ELR (cell line): Measurements from ENCODE around the gene EEFSEC.

Source experiments
- DNase-seq: peaks from one replicate; pipeline ENCODE4 v3.0.0-alpha.2; 2015; ENCODE audit warnings: low read depth

EEFSEC gene

GRCh38 chr3:128273841-128274573 lies 120.7 kb downstream of the EEFSEC start:
- no peak for DNase-seq

- peak; percentile 97 for DNase-seq
Observed at GRCh38 chr3:128274837-128275236, 121.6 kb downstream of the EEFSEC start.

GRCh38 chr3:128275316-128276145 lies 122.2 kb downstream of the EEFSEC start:
- DNase-seq: peak; percentile 27

GRCh38 chr3:128276146-128276435 lies 122.8 kb downstream of the EEFSEC start:
- DNase-seq: no peak

- DNase-seq: no peak
Observed at GRCh38 chr3:128276577-128277183, 123.4 kb downstream of the EEFSEC start.

GRCh38 chr3:128277378-128278069 lies 124.2 kb downstream of the EEFSEC start:
- DNase-seq: no peak

GRCh38 chr3:128278130-128278529 lies 124.8 kb downstream of the EEFSEC start:
- DNase-seq: no peak

GRCh38 chr3:128278761-128279600 lies 125.7 kb downstream of the EEFSEC start:
- DNase-seq: peak; percentile 78

GRCh38 chr3:128279601-128279880 lies 126.3 kb downstream of the EEFSEC start:
- DNase-seq: no peak

- no peak for DNase-seq
Observed at GRCh38 chr3:128280481-128281052, 127.3 kb downstream of the EEFSEC start.

GRCh38 chr3:128281056-128281455 lies 127.8 kb downstream of the EEFSEC start:
- no peak for DNase-seq

- no peak for DNase-seq
Observed at GRCh38 chr3:128281461-128282367, 128.4 kb downstream of the EEFSEC start.

- DNase-seq: no peak
Observed at GRCh38 chr3:128282380-128283196, 129.3 kb downstream of the EEFSEC start.

- DNase-seq: no peak
Observed at GRCh38 chr3:128283421-128283820, 130.1 kb downstream of the EEFSEC start.

GRCh38 chr3:128285042-128285966 lies 132.0 kb downstream of the EEFSEC start:
- DNase-seq: no peak

GRCh38 chr3:128285967-128286321 lies 132.7 kb downstream of the EEFSEC start:
- no peak for DNase-seq

GRCh38 chr3:128286691-128287090 lies 133.4 kb downstream of the EEFSEC start:
- no peak for DNase-seq

- DNase-seq: no peak
Observed at GRCh38 chr3:128287216-128287615, 133.9 kb downstream of the EEFSEC start.
